Cardiac fibroblast (primary cell): ENCODE data around the gene EARS2.
"Not testable (repeated sequence)": the region's sequence is repeated elsewhere in the genome, so short reads cannot be mapped to it uniquely, and the experiment has no call there.

Experiments used
- DNase-seq, 2 donors: peaks; one replicate each; pipeline versions ENCODE4 v3.0.0 to v3.0.0-alpha.2; 2010; ENCODE audit warnings: low read depth in 2 of 2
- H3K4me3 ChIP-seq, 2 donors: replicated peaks in 1 of 2; 1 replicate in 1 of 2; 2 replicates in 1 of 2; pipeline ENCODE4 v1.5.1; 2011; ENCODE audit warnings: low read depth in 2 of 2, low read length in 2 of 2, mild to moderate bottlenecking in 2 of 2, moderate library complexity in 1 of 2
- TF ChIP-seq, protein P1 (sequence below): IDR thresholded peaks from one replicate; pipeline ENCODE4 v1.5.1; 2011; ENCODE audit warnings: low read depth, mild to moderate bottlenecking, low read length, inconsistent platforms

The EARS2 gene

DNA sequence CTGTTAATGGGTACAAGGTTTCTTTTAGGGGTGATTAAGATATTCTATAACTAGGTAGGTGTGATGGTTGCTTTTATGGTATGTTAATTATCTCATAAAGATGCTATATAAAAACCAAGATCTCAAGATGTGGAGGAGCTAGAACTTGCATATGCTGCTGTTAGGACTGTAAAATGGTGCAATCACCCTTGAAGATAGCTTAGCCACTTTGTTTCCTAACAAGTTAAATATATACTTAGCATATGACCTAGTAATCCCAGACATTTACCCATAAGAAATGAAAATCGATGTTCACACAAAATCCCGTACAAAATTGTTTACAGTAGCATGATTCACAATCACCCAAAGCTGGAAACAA is 71.9 kb downstream of the EARS2 start:
- DNase-seq: no peak
- TF ChIP-seq, protein P1, sequence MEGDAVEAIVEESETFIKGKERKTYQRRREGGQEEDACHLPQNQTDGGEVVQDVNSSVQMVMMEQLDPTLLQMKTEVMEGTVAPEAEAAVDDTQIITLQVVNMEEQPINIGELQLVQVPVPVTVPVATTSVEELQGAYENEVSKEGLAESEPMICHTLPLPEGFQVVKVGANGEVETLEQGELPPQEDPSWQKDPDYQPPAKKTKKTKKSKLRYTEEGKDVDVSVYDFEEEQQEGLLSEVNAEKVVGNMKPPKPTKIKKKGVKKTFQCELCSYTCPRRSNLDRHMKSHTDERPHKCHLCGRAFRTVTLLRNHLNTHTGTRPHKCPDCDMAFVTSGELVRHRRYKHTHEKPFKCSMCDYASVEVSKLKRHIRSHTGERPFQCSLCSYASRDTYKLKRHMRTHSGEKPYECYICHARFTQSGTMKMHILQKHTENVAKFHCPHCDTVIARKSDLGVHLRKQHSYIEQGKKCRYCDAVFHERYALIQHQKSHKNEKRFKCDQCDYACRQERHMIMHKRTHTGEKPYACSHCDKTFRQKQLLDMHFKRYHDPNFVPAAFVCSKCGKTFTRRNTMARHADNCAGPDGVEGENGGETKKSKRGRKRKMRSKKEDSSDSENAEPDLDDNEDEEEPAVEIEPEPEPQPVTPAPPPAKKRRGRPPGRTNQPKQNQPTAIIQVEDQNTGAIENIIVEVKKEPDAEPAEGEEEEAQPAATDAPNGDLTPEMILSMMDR: no peak
- no peak overlapping the region for H3K4me3 ChIP-seq

DNA sequence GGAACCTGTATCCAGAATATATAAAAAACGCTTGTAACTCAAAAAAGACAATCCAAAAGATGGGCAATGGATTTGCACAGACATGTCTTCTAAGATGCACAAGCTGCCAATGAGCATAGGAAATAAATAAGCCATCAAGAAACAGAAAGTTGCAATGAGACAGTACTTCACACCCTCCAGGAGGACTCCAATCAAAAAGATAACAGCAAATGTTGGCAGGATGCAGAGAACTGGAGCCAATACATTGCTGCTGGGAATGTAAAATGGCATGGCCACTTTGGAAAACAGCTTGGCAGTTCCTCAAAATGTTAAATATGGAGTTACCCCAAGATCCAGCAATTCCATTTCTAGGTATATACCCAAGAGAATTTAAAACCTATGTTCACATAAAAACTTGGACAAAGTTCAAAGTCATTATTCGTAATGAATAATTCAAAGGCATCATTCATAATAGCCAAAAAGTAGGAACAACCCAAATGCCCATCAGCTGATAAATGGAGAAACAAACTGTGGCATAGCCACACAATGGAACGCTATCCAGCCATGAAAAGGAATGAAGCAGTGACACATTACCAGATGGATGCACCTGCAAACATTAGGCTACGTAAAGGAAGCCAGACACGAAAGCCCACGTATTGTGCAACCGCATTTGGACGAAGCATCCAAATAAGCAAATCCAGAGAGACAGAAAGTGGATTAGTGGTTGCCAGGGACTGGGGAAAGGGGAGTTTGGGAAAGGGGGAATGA is 72.5 kb downstream of the EARS2 start:
- TF ChIP-seq, protein P1: no peak
- no peak overlapping the region for H3K4me3 ChIP-seq
- no peak for DNase-seq

DNA sequence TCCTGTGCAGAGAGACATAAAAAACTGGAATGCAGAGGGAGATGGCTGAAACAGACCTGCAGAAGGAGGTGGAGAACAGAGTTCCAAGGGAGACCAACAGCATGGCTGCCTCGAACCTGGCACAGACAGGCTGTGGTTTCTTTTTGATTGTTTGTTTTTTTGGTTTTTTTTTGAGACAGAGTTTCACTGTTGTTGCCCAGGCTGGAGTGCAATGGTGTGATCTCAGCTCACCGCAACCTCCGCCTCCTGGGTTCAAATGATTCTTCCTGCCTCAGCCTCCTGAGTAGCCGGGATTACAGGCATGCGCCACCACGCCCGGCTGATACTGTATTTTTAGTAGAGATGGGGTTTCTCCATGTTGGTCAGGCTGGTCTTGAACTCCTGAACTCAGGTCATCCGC is 73.7 kb downstream of the EARS2 start:
- not testable (repeated sequence) for DNase-seq, H3K4me3 ChIP-seq

DNA sequence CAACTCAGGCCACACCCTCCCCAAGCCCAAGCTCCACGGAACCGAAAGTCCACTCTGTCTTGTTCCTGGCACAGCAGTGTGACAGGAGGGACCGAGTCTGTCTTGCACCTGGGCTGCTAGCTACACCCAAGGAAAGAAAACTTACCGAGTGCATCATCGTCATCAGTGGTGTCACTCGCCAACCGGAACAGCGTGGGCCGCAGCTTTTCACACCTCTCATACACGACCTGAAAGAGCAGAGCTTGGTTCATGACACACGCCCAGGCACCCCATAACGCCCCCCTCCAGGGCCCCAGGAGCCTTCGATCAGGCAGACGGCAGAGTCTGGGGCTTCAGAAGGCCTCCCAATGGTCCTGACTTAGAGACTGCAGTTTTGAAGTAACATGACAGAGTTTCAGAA is 74.4 kb downstream of the EARS2 start:
- H3K4me3 ChIP-seq: no peak overlapping the region
- TF ChIP-seq, protein P1: no peak
- DNase-seq: no peak

DNA sequence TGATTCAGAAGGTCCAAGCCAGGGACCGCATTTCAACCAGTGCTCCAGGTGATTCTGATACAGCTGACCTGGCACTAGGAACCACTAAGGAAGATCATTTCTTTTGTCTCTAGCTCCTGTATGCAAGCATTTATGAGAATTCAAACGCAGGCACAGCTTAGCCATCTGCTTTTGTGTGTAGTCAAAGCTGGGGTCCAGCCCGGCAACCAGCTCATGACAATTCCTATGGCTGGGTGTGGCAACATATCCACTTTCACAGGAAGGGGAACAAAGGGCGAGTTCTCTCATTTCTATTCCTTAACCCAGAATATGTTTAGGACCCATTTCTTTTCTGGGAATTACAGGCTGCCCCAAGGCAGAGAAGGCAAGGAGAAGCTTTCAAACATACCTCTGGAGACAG is 76.9 kb downstream of the EARS2 start:
- TF ChIP-seq, protein P1: no peak
- no peak for DNase-seq
- no peak overlapping the region for H3K4me3 ChIP-seq

DNA sequence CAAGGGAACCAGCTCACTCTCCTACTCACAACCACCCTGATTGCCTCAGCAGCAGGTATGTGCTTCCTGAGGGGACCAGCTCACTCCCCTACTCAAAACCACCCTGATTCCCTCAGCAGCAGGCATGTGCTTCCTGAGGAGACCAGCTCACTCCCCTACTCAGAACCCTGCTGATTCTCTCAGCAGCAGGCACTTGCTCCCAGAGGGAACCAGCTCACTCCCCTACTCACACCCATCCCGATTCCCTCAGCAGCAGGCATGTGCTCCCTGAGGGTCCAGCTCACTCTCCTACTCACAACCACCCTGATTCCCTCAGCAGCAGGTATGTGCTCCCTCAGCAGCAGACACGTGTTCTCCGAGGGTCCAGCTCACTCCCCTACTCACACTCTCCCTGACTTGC is 78.0 kb downstream of the EARS2 start:
- DNase-seq: no peak
- H3K4me3 ChIP-seq: no peak overlapping the region
- TF ChIP-seq, protein P1: no peak

DNA sequence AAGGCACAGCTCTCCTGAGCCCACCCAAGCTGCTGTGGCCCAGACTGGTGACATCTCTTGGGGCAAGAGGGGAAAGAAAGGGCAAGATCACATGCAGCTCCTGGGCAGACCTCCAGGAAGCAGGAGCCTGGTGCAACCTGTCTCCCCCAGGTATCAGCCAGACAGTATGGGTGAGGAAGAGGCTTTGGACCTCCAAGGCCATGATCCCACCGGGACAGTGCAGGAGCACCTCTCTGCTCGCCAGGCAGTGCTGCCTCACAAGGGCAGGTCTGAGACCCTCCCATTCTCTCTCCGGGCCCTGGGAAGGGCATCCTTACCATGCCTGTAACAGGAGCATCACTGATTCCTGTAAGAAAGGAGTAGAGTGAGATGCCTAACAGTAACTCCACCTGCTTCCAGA is 78.6 kb downstream of the EARS2 start:
- H3K4me3 ChIP-seq: no peak overlapping the region
- no peak for DNase-seq
- TF ChIP-seq, protein P1: no peak
